Islet of Langerhans (tissue), 1 donor: Measurements from ENCODE around the gene ASCL2.

Source experiments
- FAIRE-seq: peaks from one replicate; lab custom pipeline; 2011; peaks lifted over from hg19 to GRCh38; lab: Jason Lieb, UNC

Gene ASCL2, protein sequence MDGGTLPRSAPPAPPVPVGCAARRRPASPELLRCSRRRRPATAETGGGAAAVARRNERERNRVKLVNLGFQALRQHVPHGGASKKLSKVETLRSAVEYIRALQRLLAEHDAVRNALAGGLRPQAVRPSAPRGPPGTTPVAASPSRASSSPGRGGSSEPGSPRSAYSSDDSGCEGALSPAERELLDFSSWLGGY

DNA sequence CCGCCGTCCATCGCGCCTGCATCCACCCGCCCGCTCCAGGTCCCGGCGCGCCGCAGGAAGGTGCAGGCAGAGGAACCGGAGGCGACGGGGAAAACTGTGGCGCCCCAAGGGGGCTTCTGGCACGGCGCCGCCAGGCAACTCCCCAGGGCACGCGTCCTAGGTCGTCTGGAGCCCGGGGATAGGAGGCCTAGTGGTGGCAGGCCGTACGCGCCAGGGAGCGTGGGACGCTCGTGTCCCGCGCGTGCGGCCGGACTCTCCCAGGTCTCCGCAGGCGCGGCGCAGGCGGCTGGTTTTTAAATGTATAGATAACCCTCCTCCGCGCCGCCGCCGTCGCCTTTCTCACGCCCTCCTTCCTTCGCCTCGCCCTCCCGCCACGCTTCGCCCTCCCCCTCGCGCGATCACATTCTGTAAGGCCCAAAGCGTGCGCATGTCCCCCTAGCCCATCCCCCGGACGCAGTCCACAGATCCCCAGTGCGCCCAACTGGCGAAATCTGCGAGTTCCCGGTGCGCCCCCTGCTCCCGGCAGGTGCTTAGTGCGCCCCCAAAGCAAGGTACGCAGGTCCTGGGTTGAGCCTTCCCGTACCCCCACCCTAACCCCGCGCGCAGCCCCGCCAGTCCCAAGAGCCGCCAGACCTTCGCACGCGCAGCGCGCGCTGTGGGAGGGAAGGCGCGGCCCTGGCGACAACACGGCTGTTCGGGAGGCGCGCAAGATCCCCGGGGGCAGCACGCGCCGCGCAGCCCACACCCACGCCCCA is at the start of gene ASCL2:
ASCL2 (minus strand) TSS at position 267 of the 755 bp plus-strand sequence; CDS start at position 11, 256 bp downstream.
- FAIRE-seq = no peak

DNA sequence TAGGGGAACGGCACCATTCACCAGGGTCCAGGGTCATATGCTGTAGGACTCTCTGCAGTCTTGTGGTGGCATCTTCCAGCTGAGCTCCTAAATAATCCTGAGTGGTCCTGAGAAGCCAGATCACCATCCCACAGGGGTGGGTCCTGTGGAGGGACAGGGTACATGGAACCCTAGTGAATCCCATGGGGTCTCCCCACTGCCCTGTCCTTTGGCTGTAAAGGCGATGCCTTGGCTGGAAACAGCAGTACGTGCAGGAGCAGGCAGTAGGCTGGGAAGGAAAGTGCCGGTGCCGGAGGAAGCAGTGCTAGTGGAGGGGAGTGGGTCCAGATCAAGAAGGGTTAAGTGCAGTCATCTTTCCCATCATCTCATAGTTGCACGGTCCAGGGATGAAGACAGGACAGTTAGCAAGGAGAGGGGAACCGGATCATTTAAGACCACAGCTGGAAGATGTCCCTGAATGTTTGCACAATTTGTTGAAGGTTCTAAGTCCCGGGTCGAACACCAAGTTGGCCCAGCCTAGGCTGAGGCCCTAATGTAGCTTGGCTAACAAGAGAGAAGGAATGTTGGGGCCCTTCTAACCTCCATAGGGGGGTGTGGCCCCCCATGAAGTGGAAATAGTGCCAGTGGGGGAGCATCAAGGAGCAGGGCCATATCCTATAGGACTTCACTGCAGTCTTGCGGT is 49.5 kb upstream of the ASCL2 start:
- FAIRE-seq = no peak

DNA sequence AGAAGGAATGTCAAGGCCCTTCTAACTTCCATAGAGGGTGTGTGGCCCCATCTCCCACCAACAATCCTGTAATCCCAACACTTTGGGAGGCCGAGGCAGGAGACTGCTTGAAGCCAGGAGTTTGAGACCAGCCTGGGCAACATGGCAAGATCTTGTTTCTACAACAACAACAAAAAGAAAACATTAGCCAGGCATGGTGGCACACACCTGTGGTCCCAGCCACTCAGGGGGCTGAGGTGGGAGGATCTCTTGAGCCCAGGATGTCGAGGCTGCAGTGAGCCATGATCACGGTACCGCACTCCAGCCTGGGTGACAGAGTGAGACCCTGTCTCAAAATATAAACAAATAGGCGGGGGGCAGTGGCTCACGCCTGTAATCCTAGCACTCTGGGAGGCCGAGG is 48.3 kb upstream of the ASCL2 start:
- FAIRE-seq = no peak

DNA sequence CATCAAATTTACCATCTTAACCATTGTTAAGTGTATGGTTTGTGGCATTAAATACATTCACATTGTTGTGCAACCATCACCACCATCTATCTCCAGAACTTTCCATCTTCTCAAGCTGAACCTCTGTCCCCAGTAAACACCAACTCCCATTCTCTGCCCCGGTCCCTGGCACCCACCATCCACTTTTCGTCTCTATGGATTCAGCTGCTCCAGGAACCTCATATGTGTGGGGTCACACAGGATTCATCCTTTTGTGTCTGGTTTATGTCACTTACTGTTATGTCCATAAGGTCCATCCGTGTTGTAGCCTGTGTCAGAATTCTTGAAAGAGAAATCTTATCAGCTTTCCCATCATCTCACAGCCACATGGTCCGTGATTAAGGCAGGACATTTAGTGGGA is 47.7 kb upstream of the ASCL2 start:
- no peak for FAIRE-seq

DNA sequence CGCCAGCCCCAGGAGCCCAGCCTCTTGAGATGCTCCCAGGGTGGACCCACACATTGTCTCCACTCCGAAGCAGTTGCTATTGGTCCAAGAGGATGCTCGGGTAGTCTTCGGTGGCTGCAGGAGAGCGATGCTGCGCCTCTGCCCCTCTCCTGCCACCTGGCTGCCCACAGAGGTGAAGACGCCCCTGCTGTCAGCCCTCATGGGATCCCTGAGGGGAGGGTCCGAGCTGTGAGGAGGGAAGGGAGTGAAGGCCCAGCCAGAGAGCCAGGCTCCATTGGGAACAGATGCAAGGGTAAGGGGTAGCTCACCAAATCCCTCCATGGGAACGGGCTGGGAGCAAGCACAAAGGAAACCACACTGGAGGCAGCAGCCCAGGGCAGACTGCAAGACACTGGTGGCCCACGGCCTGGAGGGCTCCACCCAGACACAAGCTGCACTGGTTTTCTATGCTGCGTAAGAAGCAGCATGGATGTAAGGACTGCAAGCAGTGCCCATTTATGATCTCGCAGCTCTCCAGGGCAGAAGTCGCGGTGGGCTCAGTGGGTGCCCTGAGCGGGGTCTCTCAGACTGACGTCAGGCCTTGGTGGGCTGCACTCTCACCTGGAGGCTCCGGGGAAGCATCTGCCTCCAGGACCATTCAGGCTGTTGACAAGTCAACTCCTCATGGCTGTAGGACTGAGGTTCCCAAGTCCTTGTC is 47.1 kb upstream of the ASCL2 start:
- no peak for FAIRE-seq

DNA sequence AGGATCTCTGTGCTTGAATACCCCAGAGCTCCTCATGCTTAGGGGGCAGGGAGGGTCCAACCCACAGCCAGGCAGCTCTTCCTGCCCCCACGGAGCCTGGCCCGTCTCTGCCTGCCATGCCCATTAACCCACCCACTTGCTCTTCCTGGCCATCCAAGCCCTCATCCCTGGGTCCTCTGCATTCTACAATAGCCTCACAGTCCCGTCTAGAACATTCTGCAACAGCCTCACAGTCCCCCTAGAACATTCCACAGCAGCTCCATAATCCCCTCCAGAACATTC is 46.5 kb upstream of the ASCL2 start:
- FAIRE-seq = no peak

DNA sequence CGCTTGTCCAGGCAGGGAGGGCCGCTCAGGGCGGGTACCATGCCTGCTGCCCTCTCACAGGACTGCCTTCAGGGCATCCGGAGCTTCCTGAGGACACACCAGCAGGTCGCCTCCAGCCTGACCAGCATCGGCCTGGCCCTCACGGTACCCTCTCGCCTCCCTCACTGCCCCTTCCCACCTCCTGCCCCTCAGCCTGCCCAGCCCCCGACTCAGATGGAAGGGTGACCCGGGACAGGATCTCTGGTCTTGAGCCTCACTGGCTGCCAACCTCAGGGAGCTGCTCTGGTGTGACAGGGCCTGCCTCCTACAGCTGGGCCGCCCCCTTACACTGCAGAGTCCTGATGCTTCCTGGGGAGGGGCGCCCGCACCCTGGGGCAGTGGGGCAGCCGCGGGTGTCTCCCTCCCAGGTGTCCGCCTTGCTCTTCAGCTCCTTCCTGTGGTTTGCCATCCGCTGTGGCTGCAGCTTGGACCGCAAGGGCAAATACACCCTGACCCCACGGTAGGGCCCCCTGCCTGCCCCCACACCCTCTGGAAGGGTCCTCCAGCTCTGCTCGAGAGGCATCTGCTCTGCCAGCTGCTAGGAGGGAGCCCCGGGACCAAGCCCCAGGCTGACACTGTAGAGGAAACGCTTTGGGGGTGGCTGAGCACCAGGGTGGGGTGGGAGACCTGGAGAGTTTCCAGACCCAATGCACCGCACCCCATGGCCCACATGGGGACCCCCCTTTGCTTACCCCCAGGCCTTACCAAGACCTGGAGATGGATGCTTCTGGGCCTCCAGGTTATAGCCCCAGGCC is 46.0 kb upstream of the ASCL2 start:
- FAIRE-seq = no peak

DNA sequence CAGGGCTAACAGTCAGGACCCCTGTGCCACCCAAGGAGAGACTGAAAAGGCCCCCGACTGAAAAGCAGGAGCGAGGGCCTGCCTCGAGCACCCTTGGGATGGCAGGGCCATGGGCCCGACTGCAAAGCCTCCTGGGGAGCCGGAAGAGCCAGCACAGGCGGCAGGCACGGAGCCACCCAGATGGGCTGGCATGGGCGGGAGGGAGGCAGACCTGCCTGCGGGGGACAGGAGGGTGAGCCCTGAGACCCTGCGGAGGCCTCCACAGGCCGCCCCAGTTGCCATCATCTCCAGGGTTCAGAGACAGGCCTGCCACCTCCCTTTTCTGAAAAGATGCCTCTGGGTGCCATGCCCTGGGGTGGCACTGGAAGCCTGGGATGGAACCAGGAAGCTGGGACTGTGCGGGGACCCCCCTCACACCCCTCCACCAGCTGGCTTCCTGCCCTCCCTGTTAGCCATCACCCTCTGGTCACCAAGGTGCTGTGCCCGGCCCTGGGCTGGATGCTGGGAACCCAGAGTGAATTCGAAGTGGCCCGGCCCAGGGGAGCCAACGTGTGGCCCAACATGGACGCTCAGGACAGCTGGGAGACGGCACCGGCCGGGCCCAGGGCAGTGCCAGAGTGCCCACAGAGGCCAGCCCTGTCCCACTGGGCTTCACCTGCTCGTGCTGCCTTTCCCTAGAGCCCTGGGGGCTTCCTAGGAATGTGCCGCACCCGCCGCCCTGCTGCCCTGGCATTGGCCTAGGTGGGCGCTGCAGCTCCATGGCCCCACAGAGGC is 45.2 kb upstream of the ASCL2 start:
- FAIRE-seq = no peak

DNA sequence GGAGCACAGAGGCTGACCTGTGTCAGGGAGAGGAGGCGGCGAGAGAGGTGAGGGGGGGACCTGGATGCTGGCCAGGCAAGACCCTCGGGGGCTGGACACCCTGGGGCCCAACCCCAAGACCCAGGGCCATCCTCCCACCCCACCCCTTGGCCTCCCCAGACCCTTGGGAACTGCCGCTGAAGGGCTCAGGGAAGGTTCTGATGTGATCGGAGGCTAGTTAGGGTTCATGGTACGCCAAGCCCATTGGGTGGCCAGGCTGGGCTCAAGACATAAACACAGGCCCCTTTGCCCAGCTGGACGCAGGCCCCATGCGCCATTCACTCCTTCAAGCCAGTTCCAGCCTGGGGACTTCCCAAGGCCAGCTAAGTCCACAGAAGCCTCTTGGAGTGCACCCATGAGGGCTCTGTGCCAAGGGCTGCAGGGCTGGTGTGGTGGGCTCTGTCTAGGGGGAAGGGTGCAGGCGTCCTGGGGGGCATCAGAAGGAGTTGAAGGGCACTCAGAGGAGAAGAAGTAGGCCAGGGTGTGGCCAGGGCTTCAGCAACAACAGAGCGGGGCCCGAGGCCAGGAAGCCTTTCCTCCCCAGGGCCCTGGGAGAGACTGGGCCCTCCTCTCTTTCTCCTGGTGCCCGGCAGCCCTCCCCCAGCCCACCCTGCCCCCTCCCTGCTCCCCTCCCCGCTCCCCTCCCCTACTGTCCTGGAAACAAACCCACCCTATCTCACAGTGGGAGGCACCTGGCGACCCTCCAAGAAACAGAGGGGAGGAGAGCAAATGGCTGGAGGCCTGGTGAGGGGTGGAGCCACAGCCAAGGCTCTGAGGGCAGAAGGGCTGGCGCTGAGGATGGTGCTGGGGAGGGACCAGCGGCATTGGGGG is 44.4 kb upstream of the ASCL2 start:
- no peak for FAIRE-seq

DNA sequence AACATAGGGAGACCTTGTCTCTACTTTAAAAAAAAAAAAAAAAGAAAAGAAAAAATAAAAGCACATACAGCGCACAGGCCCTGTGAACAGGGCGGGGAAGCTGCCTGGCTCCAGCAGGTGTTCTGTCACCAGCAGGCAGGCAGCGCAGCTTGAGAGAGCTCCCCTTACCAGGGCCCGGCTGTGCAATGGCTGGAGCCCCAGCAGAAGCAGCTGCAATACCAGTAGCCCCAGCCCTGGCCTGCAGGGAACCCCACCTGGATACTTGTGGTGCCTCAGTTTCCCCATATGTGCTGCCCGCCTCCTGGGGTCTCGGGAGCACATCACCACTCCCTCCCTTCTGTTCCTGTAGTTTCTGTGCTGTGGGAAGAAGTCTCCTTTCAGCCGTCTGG is 43.7 kb upstream of the ASCL2 start:
- FAIRE-seq = no peak

DNA sequence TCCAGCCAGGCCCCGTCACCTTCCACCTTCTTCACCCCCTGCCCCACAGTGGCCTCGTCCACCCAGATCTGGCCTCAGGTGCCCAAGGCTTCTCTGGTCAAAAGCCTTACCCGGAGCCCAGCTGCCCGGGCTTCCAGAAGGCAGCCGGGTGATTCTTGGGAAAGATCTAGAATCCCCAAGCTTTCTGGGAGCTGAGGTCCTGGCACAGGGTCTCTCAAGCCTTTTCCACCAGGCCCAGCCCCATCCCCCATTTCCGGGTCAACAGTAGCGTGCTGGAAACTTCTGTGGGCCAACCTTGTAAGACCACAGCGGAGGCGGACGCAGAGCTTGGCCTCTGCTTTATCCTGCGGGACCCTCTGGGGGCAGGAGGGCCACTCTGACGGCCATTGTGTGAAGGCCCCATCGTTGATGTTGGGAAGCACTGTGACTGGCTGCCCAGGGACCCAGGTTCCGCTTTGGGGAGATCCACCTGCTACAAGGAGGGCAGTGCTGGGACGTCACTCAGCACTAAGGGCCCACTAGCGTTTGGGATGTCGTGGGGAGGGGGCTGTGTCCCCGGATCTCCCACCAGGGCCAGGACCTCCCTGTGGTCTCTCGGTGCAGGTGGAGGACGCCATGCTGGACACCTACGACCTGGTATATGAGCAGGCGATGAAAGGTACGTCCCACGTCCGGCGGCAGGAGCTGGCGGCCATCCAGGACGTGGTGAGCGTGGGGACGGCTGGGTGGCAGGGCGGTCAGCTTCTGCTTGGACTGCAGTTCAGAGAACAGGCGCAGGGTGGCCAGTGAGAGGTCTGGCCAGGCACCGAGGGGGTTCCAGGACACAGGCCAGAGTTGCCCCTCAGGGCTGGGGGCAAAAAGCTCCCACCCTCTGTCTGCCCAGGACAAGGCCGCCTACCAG is 42.9 kb upstream of the ASCL2 start:
- FAIRE-seq = no peak

DNA sequence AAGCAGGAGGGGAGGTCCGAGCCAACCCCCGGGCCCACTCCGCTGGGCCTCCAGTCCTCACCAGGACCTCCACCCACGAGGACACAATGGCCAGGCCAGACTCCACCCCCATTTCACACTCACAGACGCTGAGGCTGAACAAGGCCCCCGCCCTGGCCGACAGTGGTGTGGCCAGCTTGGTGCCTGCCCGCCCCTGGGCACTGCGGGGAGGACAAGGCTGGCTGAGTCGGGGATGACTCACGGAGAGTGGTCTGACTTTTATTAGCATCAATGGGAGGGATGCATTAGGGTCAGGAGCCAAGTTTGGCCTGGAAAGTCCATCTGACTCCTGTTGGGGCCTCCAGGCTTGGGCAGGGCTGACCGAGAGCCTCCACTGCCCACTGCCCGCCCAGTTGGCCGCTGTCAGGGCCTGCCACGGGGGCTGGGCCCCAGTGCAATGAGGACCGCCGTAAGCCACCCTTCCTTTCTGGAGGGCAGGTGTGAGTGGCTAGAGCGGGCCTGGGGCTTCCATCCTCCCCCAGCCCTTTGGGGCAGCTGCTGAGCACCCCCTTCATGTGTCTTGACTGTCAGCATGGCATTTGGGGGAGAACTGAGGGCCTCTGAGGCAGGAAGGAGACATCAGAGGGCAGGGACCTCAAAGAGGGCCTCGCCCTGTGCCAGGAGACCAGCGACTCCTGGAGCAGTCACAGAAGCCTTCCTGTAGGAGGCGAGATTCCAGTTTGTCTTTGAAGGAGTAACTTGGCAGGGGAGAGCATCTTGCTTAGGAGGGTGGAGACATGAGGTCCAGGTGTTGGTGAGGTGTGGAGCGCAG is 42.0 kb upstream of the ASCL2 start:
- FAIRE-seq = no peak

DNA sequence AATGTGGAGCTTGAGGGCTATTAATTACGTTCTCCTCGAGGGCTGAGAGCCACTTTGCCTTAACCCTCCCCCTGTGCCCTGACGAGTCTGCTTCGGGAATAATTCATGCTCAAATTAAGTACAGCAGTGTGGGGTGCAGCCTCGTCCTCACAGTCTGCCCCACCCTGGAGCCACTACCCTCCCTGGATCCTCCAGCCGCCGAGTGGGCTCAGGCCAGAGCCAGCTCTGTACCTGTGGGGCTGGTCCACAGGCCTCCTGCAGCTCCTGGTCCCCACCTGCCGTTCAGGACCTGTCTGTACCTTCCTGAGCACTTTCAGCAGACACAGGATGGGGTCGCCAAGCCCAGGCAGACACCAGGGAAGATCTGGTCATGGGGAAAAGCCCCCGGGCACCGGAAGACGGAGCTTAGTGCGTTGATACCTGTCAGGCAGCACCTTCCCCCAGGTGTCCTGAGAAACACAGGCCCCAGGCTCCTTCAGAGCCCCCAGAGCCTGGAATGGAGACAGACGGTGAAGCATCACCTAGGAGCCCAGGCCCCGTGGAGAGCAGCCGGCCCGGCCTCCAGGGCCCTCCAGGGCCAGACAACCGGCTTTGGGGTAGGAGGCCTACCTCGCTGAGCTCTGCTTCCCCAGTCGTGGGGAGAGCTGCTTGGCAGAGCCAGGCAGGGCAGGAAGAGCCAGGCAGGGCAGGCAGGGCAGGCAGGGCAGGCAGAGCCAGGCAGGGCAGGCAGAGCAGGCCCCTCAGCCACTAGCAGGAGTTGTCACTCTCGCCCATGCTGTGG is 41.2 kb upstream of the ASCL2 start:
- no peak for FAIRE-seq

DNA sequence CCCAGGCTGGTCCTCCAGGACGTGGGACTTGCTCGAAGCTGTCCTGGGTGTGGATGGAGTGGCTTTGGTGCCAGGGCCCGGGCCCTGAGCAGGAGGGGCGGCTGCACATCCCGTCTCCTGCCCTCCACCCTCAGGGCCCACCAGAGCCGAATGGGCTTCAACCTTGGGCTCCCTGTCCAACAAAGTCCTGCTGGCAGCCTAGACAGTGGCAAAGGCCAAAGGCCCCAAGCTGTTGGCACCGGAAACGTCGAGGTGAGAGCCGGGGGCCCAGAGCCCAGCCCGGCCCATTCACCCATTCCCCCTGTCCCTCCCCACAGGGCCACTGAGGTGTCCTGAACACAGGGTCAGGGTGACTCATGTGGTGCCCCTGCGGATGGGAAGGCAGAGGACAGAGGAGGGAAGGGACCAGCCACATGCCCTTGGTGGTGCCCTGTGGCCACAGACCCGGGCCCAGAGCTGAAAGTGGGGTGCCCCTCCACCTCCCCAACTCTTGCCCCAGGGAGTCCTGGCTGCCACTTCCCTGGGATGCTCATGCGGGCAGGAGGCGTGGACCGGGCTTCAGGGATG is 40.5 kb upstream of the ASCL2 start:
- no peak for FAIRE-seq

DNA sequence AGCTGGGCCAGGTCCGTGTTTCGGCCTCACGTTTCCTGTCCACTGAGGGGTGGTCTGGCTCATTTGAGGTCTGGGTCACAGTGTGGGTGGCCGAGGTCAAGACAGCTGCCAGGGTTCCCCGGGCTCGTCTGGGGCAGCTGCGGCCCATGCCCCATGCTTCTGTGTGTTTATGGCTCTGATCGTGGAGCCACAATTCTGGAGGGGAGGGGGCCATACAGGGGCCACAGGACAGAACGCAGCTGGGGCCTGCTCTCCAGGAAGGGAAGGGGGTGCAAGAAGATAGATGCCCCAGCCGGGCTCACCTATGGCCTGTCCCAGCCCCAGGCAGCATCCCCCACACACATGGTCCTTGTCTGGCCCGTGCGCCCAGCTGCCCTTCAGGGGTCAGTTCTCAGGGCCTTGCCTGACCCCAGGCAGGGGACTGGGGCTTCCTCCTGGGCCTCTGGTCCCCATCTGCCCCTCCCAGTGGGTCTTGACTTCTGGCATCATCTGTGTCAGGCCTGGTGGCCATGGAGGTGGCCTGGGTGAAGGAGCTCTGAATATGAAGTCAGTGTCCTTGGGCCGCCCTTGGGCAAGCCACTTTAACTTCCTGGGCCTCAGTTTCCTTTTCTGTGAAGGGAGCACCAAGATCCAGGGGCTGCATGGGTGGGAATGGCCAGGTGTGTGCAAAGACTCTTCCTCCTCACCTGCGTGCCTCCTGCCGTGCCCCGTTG is 39.8 kb upstream of the ASCL2 start:
- FAIRE-seq = no peak

DNA sequence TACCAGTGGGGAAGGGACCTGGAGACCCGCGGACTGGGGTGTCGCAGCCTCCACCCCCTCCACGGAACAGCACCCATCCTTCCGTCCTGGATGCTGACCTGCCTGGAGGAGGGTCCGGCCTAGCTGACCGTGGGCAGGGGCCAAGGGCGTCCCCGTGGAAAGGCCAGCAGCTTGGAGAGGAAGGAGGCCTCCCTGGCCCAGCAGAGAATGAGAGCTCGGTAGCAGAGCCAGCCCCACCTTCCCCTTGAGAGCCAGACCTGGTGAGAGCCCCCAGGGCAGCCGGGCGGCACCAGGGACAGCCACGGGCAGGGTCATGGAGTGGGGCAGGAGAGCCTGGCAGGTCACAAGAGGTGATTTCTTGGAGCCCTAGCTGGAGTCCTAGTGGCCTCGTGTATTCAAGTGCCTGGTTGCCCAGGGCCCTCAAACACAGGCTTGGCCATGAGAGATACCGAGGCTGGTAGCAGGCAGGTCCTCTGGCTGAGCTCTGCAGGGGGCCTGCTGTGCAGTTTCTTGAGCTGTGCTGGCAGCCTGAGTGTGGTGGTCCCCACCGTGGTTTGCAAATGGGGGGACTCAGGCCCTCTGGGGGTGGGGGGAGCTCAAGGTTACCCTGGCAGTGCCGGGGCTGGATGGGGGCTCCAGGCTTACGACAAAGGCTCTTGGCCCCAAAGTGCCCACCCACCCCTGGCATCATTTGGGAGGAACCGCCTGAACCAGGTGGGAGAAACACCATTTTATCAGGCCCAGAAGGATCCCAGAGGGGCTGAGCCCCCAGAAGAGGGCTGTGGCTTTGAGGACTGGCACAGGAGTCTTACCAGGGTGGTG is 39.1 kb upstream of the ASCL2 start:
- FAIRE-seq = no peak
